Stomach (tissue), 4 donors: ENCODE measurements around the gene DACT2.

Experiments
- POLR2A ChIP-seq, 4 donors: fragments of 450-650 bp; IDR thresholded peaks; one replicate each; pipeline ENCODE4 v1.6.1; 2016; ENCODE audit warnings: antibody characterized with exemption in 4 of 4, control low read depth in 2 of 4, mild to moderate bottlenecking in 1 of 4, moderate library complexity in 1 of 4
- POLR2AphosphoS5 ChIP-seq, 3 donors: sonication (generic); formaldehyde crosslinking; IDR thresholded peaks; one replicate each; pipeline ENCODE4 v1.6.1; 2016; ENCODE audit warnings: antibody characterized with exemption in 3 of 3
- TF ChIP-seq, protein P1 (sequence below), 7 experiments: fragments of 450-650 bp in 4 of 7; fragments of 200-600 bp in 3 of 7; sonication (generic) in 3 of 7; IDR thresholded peaks; one replicate each; pipeline ENCODE4 v1.5.1; 2016 to 2019; ENCODE audit warnings: antibody characterized with exemption in 7 of 7, control low read depth in 2 of 7, mild to moderate bottlenecking in 1 of 7

GRCh38 chr6:168261234-168261633, 58.3 kb downstream of the DACT2 start:
- TF ChIP-seq, protein P1, sequence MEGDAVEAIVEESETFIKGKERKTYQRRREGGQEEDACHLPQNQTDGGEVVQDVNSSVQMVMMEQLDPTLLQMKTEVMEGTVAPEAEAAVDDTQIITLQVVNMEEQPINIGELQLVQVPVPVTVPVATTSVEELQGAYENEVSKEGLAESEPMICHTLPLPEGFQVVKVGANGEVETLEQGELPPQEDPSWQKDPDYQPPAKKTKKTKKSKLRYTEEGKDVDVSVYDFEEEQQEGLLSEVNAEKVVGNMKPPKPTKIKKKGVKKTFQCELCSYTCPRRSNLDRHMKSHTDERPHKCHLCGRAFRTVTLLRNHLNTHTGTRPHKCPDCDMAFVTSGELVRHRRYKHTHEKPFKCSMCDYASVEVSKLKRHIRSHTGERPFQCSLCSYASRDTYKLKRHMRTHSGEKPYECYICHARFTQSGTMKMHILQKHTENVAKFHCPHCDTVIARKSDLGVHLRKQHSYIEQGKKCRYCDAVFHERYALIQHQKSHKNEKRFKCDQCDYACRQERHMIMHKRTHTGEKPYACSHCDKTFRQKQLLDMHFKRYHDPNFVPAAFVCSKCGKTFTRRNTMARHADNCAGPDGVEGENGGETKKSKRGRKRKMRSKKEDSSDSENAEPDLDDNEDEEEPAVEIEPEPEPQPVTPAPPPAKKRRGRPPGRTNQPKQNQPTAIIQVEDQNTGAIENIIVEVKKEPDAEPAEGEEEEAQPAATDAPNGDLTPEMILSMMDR (IDR thresholded peaks at IDR 0.05): no peak
- no peak for TF ChIP-seq POLR2A (IDR thresholded peaks at IDR 0.05)
- TF ChIP-seq POLR2AphosphoS5 (IDR thresholded peaks at IDR 0.05): no peak
